Loucy (cell line): ENCODE results near the gene SPDEF.

Experiments used
- H2AFZ ChIP-seq: fragments of 200-600 bp; sonication (generic); 2 replicates; pipeline ENCODE4 v1.6.0; 2016; ENCODE audit warnings: antibody characterized with exemption, mild to moderate bottlenecking, low read length, moderate library complexity
- H3F3A ChIP-seq: fragments of 200-600 bp; 2 replicates; pipeline ENCODE4 v1.6.0; 2016; ENCODE audit warnings: antibody characterized with exemption, low read depth, mild to moderate bottlenecking
- H3K27me3 ChIP-seq: fragments of 200-600 bp; sonication (generic); 2 replicates; pipeline ENCODE4 v1.6.1; 2014; ENCODE audit warnings: low read length, mild to moderate bottlenecking; ENCODE audit not compliant: insufficient read depth, poor library complexity, severe bottlenecking
- H3K36me3 ChIP-seq: fragments of 200-600 bp; sonication (generic); 2 replicates; pipeline ENCODE4 v1.6.1; 2016; ENCODE audit warnings: low read length; ENCODE audit not compliant: insufficient read depth
- H3K4me1 ChIP-seq: fragments of 200-600 bp; sonication (generic); 2 replicates; pipeline ENCODE4 v1.5.1; 2014; ENCODE audit warnings: low read length, mild to moderate bottlenecking; ENCODE audit not compliant: insufficient read depth, poor library complexity, severe bottlenecking
- H3K4me2 ChIP-seq: fragments of 200-600 bp; sonication (generic); 2 replicates; pipeline ENCODE4 v1.6.0; 2014; ENCODE audit warnings: antibody characterized with exemption, low read length, low read depth, mild to moderate bottlenecking; ENCODE audit not compliant: poor library complexity, severe bottlenecking
- H3K4me3 ChIP-seq: fragments of 200-600 bp; sonication (generic); 2 replicates; pipeline ENCODE4 v1.5.1; 2014; ENCODE audit warnings: low read length, mild to moderate bottlenecking, mixed read lengths; ENCODE audit not compliant: poor library complexity, severe bottlenecking
- H3K79me2 ChIP-seq: fragments of 200-600 bp; sonication (generic); 2 replicates; pipeline ENCODE4 v1.6.1; 2014; ENCODE audit warnings: low read length; ENCODE audit not compliant: insufficient read depth
- H3K9ac ChIP-seq: fragments of 200-600 bp; sonication (generic); 2 replicates; pipeline ENCODE4 v1.6.0; 2014; ENCODE audit warnings: mild to moderate bottlenecking, low read depth, low read length, moderate library complexity; ENCODE audit not compliant: poor library complexity, severe bottlenecking
- H3K9me2 ChIP-seq: fragments of 200-600 bp; sonication (generic); replicated peaks from 2 replicates; pipeline ENCODE4 v1.6.1; 2016; ENCODE audit warnings: low read depth, low read length, mixed read lengths
- H3K9me3 ChIP-seq: fragments of 200-600 bp; sonication (generic); 2 replicates; pipeline ENCODE4 v1.6.1; 2014; ENCODE audit warnings: mild to moderate bottlenecking, antibody characterized with exemption, low read length, low read depth; ENCODE audit not compliant: insufficient read depth
- H4K20me1 ChIP-seq: fragments of 200-600 bp; sonication (generic); 2 replicates; pipeline ENCODE4 v1.6.0; 2014; ENCODE audit warnings: antibody characterized with exemption, low read length, mild to moderate bottlenecking; ENCODE audit not compliant: insufficient read depth, poor library complexity, severe bottlenecking
- CTCF ChIP-seq: fragments of 200-600 bp; sonication (generic); conservative IDR thresholded peaks from 2 replicates; pipeline ENCODE4 v1.5.1; 2014; ENCODE audit warnings: mild to moderate bottlenecking, antibody characterized with exemption, low read length
- EZH2phosphoT487 ChIP-seq: fragments of 200-600 bp; IDR thresholded peaks from 2 replicates; pipeline ENCODE4 v1.6.1; 2018; ENCODE audit warnings: antibody characterized with exemption, mild to moderate bottlenecking, moderate library complexity, borderline replicate concordance

The SPDEF gene

GRCh38 chr6:34494973-34495372 is 61.2 kb downstream of the SPDEF start:
- Histone ChIP-seq H3K4me2 (no peak overlapping the region), H2AFZ (no peak overlapping the region), H3K36me3 (no peaks in the 10 kb centered on the region), H3K27me3 (no peaks in the 10 kb centered on the region), H3K9me2 (no peaks in the 10 kb centered on the region), H4K20me1 (no peaks in the 10 kb centered on the region), H3K4me3 (no peak overlapping the region), H3F3A (no peaks in the 10 kb centered on the region), H3K4me1 (no peaks in the 10 kb centered on the region), H3K9ac (no peak overlapping the region), H3K9me3 (no peaks in the 10 kb centered on the region; the same call in 1 of the 2 replicates), H3K79me2 (no peaks in the 10 kb centered on the region)
- no peak for TF ChIP-seq EZH2phosphoT487
- TF ChIP-seq CTCF: no peak

- no peaks in the 10 kb centered on the region for H3K4me1 ChIP-seq
- no peaks in the 10 kb centered on the region for H4K20me1 ChIP-seq
- no peak overlapping the region for H3K4me3 ChIP-seq
- no peak overlapping the region for H3K4me2 ChIP-seq
- no peaks in the 10 kb centered on the region for H3K36me3 ChIP-seq
- no peaks in the 10 kb centered on the region for H3K9me3 ChIP-seq
- TF ChIP-seq EZH2phosphoT487 (no peak), CTCF (no peak)
- no peaks in the 10 kb centered on the region for H3K27me3 ChIP-seq
- no peak overlapping the region for H2AFZ ChIP-seq
- H3K79me2 ChIP-seq: no peaks in the 10 kb centered on the region
- H3K9me2 ChIP-seq: no peaks in the 10 kb centered on the region
- H3F3A ChIP-seq: no peaks in the 10 kb centered on the region
- no peak overlapping the region for H3K9ac ChIP-seq
These were observed 62.8 kb downstream of the SPDEF start for GRCh38 chr6:34493344-34493743.

GRCh38 chr6:34491091-34491430 is 65.1 kb downstream of the SPDEF start:
- H3K4me3 ChIP-seq: no peak overlapping the region
- no peaks in the 10 kb centered on the region for H3F3A ChIP-seq
- TF ChIP-seq EZH2phosphoT487: no peak
- no peak for TF ChIP-seq CTCF
- H3K79me2 ChIP-seq: no peaks in the 10 kb centered on the region
- no peak overlapping the region for H3K4me2 ChIP-seq
- H3K9ac ChIP-seq: no peak overlapping the region
- no peaks in the 10 kb centered on the region for H3K9me2 ChIP-seq
- no peaks in the 10 kb centered on the region for H3K27me3 ChIP-seq
- H3K4me1 ChIP-seq: no peaks in the 10 kb centered on the region
- no peaks in the 10 kb centered on the region for H4K20me1 ChIP-seq
- no peaks in the 10 kb centered on the region for H3K36me3 ChIP-seq
- H2AFZ ChIP-seq: no peak overlapping the region
- no peaks in the 10 kb centered on the region for H3K9me3 ChIP-seq
